Gastrocnemius medialis (tissue), 4 donors: ENCODE measurements around the gene RYR3.

Experiments used
- CTCF ChIP-seq, 5 experiments: fragments of 450-650 bp in 3 of 5; fragments of 200-600 bp in 2 of 5; sonication (generic) in 2 of 5; IDR thresholded peaks in 4 of 5; conservative IDR thresholded peaks in 1 of 5; 1 replicate in 4 of 5; 2 replicates in 1 of 5; pipeline ENCODE4 v1.5.1; 2016 to 2019; ENCODE audit warnings: antibody characterized with exemption in 5 of 5, mild to moderate bottlenecking in 3 of 5, moderate library complexity in 3 of 5
- POLR2A ChIP-seq, 2 donors: fragments of 450-650 bp; IDR thresholded peaks; one replicate each; pipeline ENCODE4 v1.6.1; 2017; ENCODE audit warnings: antibody characterized with exemption in 2 of 2, mild to moderate bottlenecking in 2 of 2, moderate library complexity in 2 of 2

GRCh38 chr15:33753012-33753411 is 442.2 kb downstream of the RYR3 start:
- TF ChIP-seq POLR2A (IDR thresholded peaks at IDR 0.05) (no peak), CTCF (IDR thresholded peaks at IDR 0.05 in 4 of 5, conservative IDR thresholded peaks at IDR 0.05 in 1 of 5) (no peak)
